ENCODE data around the gene PPP6R1. TPM values are rescaled to one million over a fixed set of nuclear protein-coding genes. Genes with fewer than 3 reads are reported as not detected.
A peak's percentile ranks its signal among the peaks of the same experiment; 100 is the strongest.

Gene PPP6R1
- total RNA-seq, 2 donors from 2014 or later, result 49.5 to 112 TPM

GRCh38 chr19:55254625-55254977 lies 4.2 kb downstream of the PPP6R1 start:
- DNase-seq (ENCODE audit: low spot score), result no peak
- H3K27me3 ChIP-seq (replicated peaks; ENCODE audit: insufficient read depth), result no peaks in the 10 kb centered on the region
- H3K36me3 ChIP-seq, result no peaks in the 10 kb centered on the region
- no peak overlapping the region for H3K27ac ChIP-seq
- H3K9me3 ChIP-seq, result no peaks in the 10 kb centered on the region
- intact Hi-C loops (cut with DNase I), result no loop called here
- no peak for TF ChIP-seq POLR2A (IDR thresholded peaks at IDR 0.05)
- TF ChIP-seq POLR2AphosphoS5 (IDR thresholded peaks at IDR 0.05), result no peak
- no peak for TF ChIP-seq CTCF (IDR thresholded peaks at IDR 0.05)
- H3K4me1 ChIP-seq (replicated peaks), result peaks cover 7% of the 10 kb centered on the region
- WGBS, result 43% methylated on average over 5 of the region's 6 CpGs
- H3K4me3 ChIP-seq, result peak overlapping the region in 1 of 2 donors; percentile 4

- DNase-seq (ENCODE audit: low spot score), result no peak
- no peaks in the 10 kb centered on the region for H3K9me3 ChIP-seq
- H3K27ac ChIP-seq, result no peak overlapping the region
- no peaks in the 10 kb centered on the region for H3K27me3 ChIP-seq (replicated peaks; ENCODE audit: insufficient read depth)
- 73% methylated on average over 23 of the region's 23 CpGs for WGBS
- H3K4me3 ChIP-seq, result no peak overlapping the region
- intact Hi-C loops (cut with DNase I), result no loop called here
- H3K36me3 ChIP-seq, result no peaks in the 10 kb centered on the region
- TF ChIP-seq CTCF (IDR thresholded peaks at IDR 0.05) (no peak), POLR2A (IDR thresholded peaks at IDR 0.05) (no peak), POLR2AphosphoS5 (IDR thresholded peaks at IDR 0.05) (no peak)
- peaks cover 7% of the 10 kb centered on the region for H3K4me1 ChIP-seq (replicated peaks)
These were observed 4.8 kb downstream of the PPP6R1 start for GRCh38 chr19:55253842-55254624.

DNA sequence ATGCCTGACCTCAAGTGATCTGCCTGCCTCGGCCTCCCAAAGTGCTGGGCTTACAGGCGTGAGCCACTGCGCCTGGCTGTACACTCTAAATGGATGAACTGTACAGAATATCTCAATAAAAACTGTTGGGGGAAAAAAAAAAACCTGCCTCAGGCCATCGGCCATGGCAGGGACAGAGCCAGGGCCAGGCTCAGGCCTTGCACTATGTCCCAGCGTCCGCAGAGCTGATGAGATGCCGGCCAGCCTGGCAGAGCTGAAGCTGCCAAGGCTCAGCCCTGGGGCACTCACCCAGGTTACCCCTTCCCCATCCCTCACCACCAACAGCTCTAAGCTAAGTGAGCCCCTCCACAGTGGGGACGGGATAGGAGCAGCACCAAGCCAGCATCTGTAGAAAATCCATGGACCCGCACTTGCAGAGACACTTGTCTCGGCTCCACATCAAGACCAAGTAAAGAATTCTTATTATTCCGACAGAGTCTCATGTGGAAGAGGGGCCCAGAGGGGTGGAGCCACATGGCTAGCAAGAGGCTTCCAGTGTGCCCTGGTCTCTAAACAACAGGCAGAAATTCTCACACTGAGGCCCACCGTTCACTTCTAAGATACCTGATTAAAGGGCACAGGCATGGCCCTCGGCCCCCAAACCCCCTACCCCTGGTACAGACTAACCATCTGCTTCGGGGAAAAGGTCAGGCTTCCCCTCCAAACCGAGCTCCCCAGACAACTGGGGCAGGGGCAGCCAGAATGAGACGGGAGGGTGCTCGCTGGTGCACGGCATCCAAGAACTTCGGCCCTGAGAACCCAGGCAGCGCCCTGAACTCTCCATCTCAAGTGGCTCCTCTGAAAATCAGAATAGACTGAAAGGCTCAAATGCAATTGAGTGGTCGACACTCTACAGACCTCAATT lies 5.8 kb downstream of the PPP6R1 start:
- H3K4me1 ChIP-seq (replicated peaks), result peaks cover 7% of the 10 kb centered on the region
- 88% methylated on average over 21 of the region's 21 CpGs for WGBS
- intact Hi-C loops (cut with DNase I), result no loop called here

GRCh38 chr19:55251341-55252081 lies 7.3 kb downstream of the PPP6R1 start:
- peaks cover 3% of the 10 kb centered on the region in 2 donors for H3K36me3 ChIP-seq
- no peak for DNase-seq (ENCODE audit: low spot score)
- H3K4me1 ChIP-seq (replicated peaks), result peaks cover under 1% of the 10 kb centered on the region
- TF ChIP-seq CTCF (IDR thresholded peaks at IDR 0.05), result no peak
- TF ChIP-seq POLR2AphosphoS5 (IDR thresholded peaks at IDR 0.05), result no peak
- no peak for TF ChIP-seq POLR2A (IDR thresholded peaks at IDR 0.05)
- H3K27me3 ChIP-seq (replicated peaks; ENCODE audit: insufficient read depth), result no peaks in the 10 kb centered on the region
- intact Hi-C loops (cut with DNase I), result no loop called here
- H3K27ac ChIP-seq, result no peak overlapping the region
- H3K9me3 ChIP-seq, result no peaks in the 10 kb centered on the region
- H3K4me3 ChIP-seq, result no peak overlapping the region
- 64% methylated on average over 19 of the region's 19 CpGs for WGBS

More for the DNA sequence above, 5.8 kb downstream of the PPP6R1 start:
- no peak overlapping the region for H3K27ac ChIP-seq
- H3K27me3 ChIP-seq (replicated peaks; ENCODE audit: insufficient read depth), result no peaks in the 10 kb centered on the region
- TF ChIP-seq POLR2A (IDR thresholded peaks at IDR 0.05) (no peak), POLR2AphosphoS5 (IDR thresholded peaks at IDR 0.05) (no peak), CTCF (IDR thresholded peaks at IDR 0.05) (no peak)
- no peak overlapping the region for H3K4me3 ChIP-seq
- DNase-seq (ENCODE audit: low spot score), result no peak
- no peaks in the 10 kb centered on the region for H3K9me3 ChIP-seq
- H3K36me3 ChIP-seq, result no peaks in the 10 kb centered on the region
